ENCODE results near the gene PPARD.
A peak's percentile ranks its signal among the peaks of the same experiment; 100 is the strongest.

Gene PPARD

GRCh38 chr6:35465646-35466045 is 123.3 kb downstream of the PPARD start:
- Histone ChIP-seq H3K4me2 (ENCODE audit: low read length) (no peak overlapping the region), H3K36me3 (replicated peaks; ENCODE audit: low read depth, low read length) (peaks cover 23% of the 10 kb centered on the region), H3K27ac (ENCODE audit: low read length) (no peak overlapping the region), H3K79me2 (ENCODE audit: low read length) (peaks cover 25% of the 10 kb centered on the region), H3K4me3 (ENCODE audit: low read length) (no peak overlapping the region), H3K4me1 (ENCODE audit: low read length) (peaks cover 15% of the 10 kb centered on the region), H3K27me3 (ENCODE audit: low read depth, low read length) (no peaks in the 10 kb centered on the region), H3K9me3 (ENCODE audit: insufficient read depth, low read length) (no peaks in the 10 kb centered on the region), H4K20me1 (ENCODE audit: insufficient read depth, low read length) (peaks cover 18% of the 10 kb centered on the region), H2AFZ (ENCODE audit: low read depth, low read length) (no peak overlapping the region), H3K9ac (ENCODE audit: low read length) (no peak overlapping the region)
- no peak for TF ChIP-seq EZH2phosphoT487 (IDR thresholded peaks at IDR 0.05; ENCODE audit: low read depth)
- no peak for TF ChIP-seq CTCF (IDR thresholded peaks at IDR 0.05; ENCODE audit: low read depth, low read length)

GRCh38 chr6:35468181-35468979 is 126.0 kb downstream of the PPARD start, which contains the start of gene RPL10A:
RPL10A (plus strand) TSS chr6:35468401; CDS start chr6:35468435, 34 bp downstream.
- TF ChIP-seq CTCF (IDR thresholded peaks at IDR 0.05; ENCODE audit: low read depth, low read length) (peak; percentile 77), EZH2phosphoT487 (IDR thresholded peaks at IDR 0.05; ENCODE audit: low read depth) (no peak)
- H3K36me3 ChIP-seq (replicated peaks; ENCODE audit: low read depth, low read length), result peaks cover 43% of the 10 kb centered on the region

GRCh38 chr6:35468980-35469750 is 126.8 kb downstream of the PPARD start:
- Histone ChIP-seq H3K27me3 (ENCODE audit: low read depth, low read length) (no peaks in the 10 kb centered on the region), H3K4me3 (ENCODE audit: low read length) (peak overlapping the region; percentile 95), H3K9me3 (ENCODE audit: insufficient read depth, low read length) (no peaks in the 10 kb centered on the region), H3K79me2 (ENCODE audit: low read length) (peaks cover 39% of the 10 kb centered on the region), H3K9ac (ENCODE audit: low read length) (peak overlapping the region; percentile 92), H2AFZ (ENCODE audit: low read depth, low read length) (no peak overlapping the region), H4K20me1 (ENCODE audit: insufficient read depth, low read length) (peaks cover 45% of the 10 kb centered on the region), H3K4me1 (ENCODE audit: low read length) (peaks cover 27% of the 10 kb centered on the region), H3K4me2 (ENCODE audit: low read length) (peak overlapping the region; percentile 92), H3K27ac (ENCODE audit: low read length) (peak overlapping the region; percentile 73), H3K36me3 (replicated peaks; ENCODE audit: low read depth, low read length) (peaks cover 43% of the 10 kb centered on the region)
- TF ChIP-seq EZH2phosphoT487 (IDR thresholded peaks at IDR 0.05; ENCODE audit: low read depth), result no peak
- TF ChIP-seq CTCF (IDR thresholded peaks at IDR 0.05; ENCODE audit: low read depth, low read length), result no peak

More at GRCh38 chr6:35468181-35468979, 126.0 kb downstream of the PPARD start, which contains the start of gene RPL10A:
- peak within 1 kb of the TSS; percentile 86 for H2AFZ ChIP-seq (ENCODE audit: low read depth, low read length)
- H3K79me2 ChIP-seq (ENCODE audit: low read length), result peaks cover 39% of the 10 kb centered on the region
- peak within 1 kb of the TSS; percentile 92 for H3K4me2 ChIP-seq (ENCODE audit: low read length)
- no peaks in the 10 kb centered on the region for H3K9me3 ChIP-seq (ENCODE audit: insufficient read depth, low read length)
- H3K4me3 ChIP-seq (ENCODE audit: low read length), result peak within 1 kb of the TSS; percentile 95
- peak within 1 kb of the TSS; percentile 73 for H3K27ac ChIP-seq (ENCODE audit: low read length)
- peaks cover 45% of the 10 kb centered on the region for H4K20me1 ChIP-seq (ENCODE audit: insufficient read depth, low read length)
- H3K27me3 ChIP-seq (ENCODE audit: low read depth, low read length), result no peaks in the 10 kb centered on the region
- H3K9ac ChIP-seq (ENCODE audit: low read length), result peak within 1 kb of the TSS; percentile 92
- peaks cover 27% of the 10 kb centered on the region for H3K4me1 ChIP-seq (ENCODE audit: low read length)
